ENCODE data around the gene CAPN2.

DNA sequence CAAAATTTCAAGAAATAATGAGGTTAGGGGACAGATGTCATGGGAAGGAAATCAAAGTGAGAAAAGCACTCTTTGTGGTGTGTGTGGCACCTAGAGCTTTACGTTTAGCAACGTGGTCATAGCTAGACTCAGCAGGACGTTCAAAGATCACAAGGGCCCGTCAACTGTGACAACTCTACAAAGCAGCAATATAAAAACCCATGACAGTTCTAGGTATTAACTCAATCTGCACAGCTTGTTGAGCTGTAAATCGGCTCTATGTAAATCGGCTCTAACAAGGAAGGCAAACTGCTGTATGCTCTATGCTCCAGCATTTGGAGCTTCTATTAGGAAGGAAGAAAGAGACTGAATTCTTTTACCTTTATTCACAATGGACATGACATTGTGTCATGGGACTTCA lies 68.6 kb downstream of the CAPN2 start:
- no peak for TF ChIP-seq EZH2 (optimal IDR thresholded peaks at IDR 0.05; ENCODE audit: low read depth, low read length)
- TF ChIP-seq, protein P1, sequence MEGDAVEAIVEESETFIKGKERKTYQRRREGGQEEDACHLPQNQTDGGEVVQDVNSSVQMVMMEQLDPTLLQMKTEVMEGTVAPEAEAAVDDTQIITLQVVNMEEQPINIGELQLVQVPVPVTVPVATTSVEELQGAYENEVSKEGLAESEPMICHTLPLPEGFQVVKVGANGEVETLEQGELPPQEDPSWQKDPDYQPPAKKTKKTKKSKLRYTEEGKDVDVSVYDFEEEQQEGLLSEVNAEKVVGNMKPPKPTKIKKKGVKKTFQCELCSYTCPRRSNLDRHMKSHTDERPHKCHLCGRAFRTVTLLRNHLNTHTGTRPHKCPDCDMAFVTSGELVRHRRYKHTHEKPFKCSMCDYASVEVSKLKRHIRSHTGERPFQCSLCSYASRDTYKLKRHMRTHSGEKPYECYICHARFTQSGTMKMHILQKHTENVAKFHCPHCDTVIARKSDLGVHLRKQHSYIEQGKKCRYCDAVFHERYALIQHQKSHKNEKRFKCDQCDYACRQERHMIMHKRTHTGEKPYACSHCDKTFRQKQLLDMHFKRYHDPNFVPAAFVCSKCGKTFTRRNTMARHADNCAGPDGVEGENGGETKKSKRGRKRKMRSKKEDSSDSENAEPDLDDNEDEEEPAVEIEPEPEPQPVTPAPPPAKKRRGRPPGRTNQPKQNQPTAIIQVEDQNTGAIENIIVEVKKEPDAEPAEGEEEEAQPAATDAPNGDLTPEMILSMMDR (IDR thresholded peaks at IDR 0.05; ENCODE audit: low read length) = no peak
